ENCODE measurements around the gene SLC25A15. TPM values are rescaled to one million over a fixed set of nuclear protein-coding genes. Genes with fewer than 3 reads are reported as not detected.

The SLC25A15 gene
- total RNA-seq, 1 experiment from 2014 or later: 24.5 TPM

GRCh38 chr13:40806241-40806640, 16.8 kb downstream of the SLC25A15 start:
- no peak overlapping the region for H2AFZ ChIP-seq (ENCODE audit: low read depth, low read length, poor library complexity, severe bottlenecking)
- ATAC-seq (no peak), DNase-seq (ENCODE audit: low read depth, low spot score) (no peak)
- H3K27me3 ChIP-seq (ENCODE audit: insufficient read depth, low read length): no peaks in the 10 kb centered on the region
- intact Hi-C loops (cut with micrococcal nuclease): no loop called here
- H3K36me3 ChIP-seq (ENCODE audit: control insufficient read depth in 1 of 2, insufficient read depth in 2 of 2, low read length in 2 of 2): peaks cover 14 to 21% of the 10 kb centered on the region in 2 experiments; a peak in 3 of 4 replicates
- TF ChIP-seq EGR1 (IDR thresholded peaks at IDR 0.05; ENCODE audit: low read depth) (no peak), ELF1 (IDR thresholded peaks at IDR 0.05; ENCODE audit: borderline replicate concordance, low read depth) (no peak), ATF3 (IDR thresholded peaks at IDR 0.05) (no peak), POLR2A (IDR thresholded peaks at IDR 0.05; ENCODE audit: borderline replicate concordance, extremely low read depth, insufficient read depth, insufficient read length) (no peak), SIN3A (IDR thresholded peaks at IDR 0.05; ENCODE audit: low read depth) (no peak), TCF7L2 (IDR thresholded peaks at IDR 0.05; ENCODE audit: borderline replicate concordance, extremely low read depth, insufficient read depth, insufficient read length) (no peak), ZFX (IDR thresholded peaks at IDR 0.05) (no peak), RAD21 (IDR thresholded peaks at IDR 0.05; ENCODE audit: low read depth) (no peak), JUND (IDR thresholded peaks at IDR 0.05) (no peak)
- TF ChIP-seq, protein P1, sequence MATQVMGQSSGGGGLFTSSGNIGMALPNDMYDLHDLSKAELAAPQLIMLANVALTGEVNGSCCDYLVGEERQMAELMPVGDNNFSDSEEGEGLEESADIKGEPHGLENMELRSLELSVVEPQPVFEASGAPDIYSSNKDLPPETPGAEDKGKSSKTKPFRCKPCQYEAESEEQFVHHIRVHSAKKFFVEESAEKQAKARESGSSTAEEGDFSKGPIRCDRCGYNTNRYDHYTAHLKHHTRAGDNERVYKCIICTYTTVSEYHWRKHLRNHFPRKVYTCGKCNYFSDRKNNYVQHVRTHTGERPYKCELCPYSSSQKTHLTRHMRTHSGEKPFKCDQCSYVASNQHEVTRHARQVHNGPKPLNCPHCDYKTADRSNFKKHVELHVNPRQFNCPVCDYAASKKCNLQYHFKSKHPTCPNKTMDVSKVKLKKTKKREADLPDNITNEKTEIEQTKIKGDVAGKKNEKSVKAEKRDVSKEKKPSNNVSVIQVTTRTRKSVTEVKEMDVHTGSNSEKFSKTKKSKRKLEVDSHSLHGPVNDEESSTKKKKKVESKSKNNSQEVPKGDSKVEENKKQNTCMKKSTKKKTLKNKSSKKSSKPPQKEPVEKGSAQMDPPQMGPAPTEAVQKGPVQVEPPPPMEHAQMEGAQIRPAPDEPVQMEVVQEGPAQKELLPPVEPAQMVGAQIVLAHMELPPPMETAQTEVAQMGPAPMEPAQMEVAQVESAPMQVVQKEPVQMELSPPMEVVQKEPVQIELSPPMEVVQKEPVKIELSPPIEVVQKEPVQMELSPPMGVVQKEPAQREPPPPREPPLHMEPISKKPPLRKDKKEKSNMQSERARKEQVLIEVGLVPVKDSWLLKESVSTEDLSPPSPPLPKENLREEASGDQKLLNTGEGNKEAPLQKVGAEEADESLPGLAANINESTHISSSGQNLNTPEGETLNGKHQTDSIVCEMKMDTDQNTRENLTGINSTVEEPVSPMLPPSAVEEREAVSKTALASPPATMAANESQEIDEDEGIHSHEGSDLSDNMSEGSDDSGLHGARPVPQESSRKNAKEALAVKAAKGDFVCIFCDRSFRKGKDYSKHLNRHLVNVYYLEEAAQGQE (IDR thresholded peaks at IDR 0.05; ENCODE audit: low read depth): no peak
- no peaks in the 10 kb centered on the region for H4K20me1 ChIP-seq (ENCODE audit: insufficient read depth)
- H3K9me2 ChIP-seq (ENCODE audit: insufficient read depth): no peaks in the 10 kb centered on the region
- ChIA-PET CTCF (no interaction called here), POLR2A (no interaction called here), RAD21 (ENCODE audit: low non-redundant PET in 1 of 2, low total read pairs in 2 of 2, uncharacterized antibody in 2 of 2, unreplicated experiment in 2 of 2) (no interaction called here)
- no peaks in the 10 kb centered on the region for H3K79me2 ChIP-seq (ENCODE audit: insufficient read depth, low read length)
- H3K9me3 ChIP-seq (ENCODE audit: control insufficient read depth in 1 of 2, insufficient read depth in 1 of 2, low read depth in 1 of 2, low read length in 2 of 2): no peaks in the 10 kb centered on the region
- no peak overlapping the region for H3K27ac ChIP-seq (ENCODE audit: low read depth, low read length)
- no peak overlapping the region for H3K9ac ChIP-seq (ENCODE audit: low read length)
- no TSS peak for BruUV-seq (replicated peaks)
- no peaks in the 10 kb centered on the region for H3K4me1 ChIP-seq (ENCODE audit: control insufficient read depth in 1 of 2, insufficient read depth in 2 of 2, low read length in 2 of 2)
- no peak overlapping the region for H3K4me3 ChIP-seq (replicated peaks in 1 of 2; ENCODE audit: low read depth in 1 of 2, low read length in 2 of 2)
- no peak overlapping the region for H3K4me2 ChIP-seq (ENCODE audit: low read length)

Data from HCT116 (cell line).